H1 (cell line): ENCODE measurements around the gene SMARCAL1. TPM values are rescaled to one million over a fixed set of nuclear protein-coding genes. Genes with fewer than 3 reads are reported as not detected.

Experiments
- CTCF ChIA-PET: fragments of 300-600 bp; sonication (Branson Sonifier 250); formaldehyde crosslinking; loops from one replicate; lab custom pipeline; 2021; ENCODE audit not compliant: partially characterized antibody; lab: Charles Lee
- POLR2A ChIA-PET: fragments of 300-600 bp; sonication (Branson Sonifier 250); formaldehyde crosslinking; loops from one replicate; lab custom pipeline; 2021; ENCODE audit warnings: inconsistent platforms; ENCODE audit not compliant: partially characterized antibody; lab: Charles Lee
- DNase-seq, 2 experiments: peaks; one replicate each; pipeline versions ENCODE4 v3.0.0 to v3.0.0-alpha.2; 2010 to 2022; ENCODE audit warnings: low spot score in 2 of 2, low read depth in 1 of 2, mixed read lengths in 1 of 2
- FAIRE-seq: peaks from 2 replicates; lab custom pipeline; 2011; peaks lifted over from hg19 to GRCh38; lab: Jason Lieb, UNC
- H2AFZ ChIP-seq: 2 replicates; pipeline ENCODE4 v1.8.1; 2012; ENCODE audit warnings: low read length, inconsistent platforms
- H2AK5ac ChIP-seq: 2 replicates; pipeline ENCODE4 v1.6.1; 2013; ENCODE audit warnings: low read depth, low read length
- H2BK120ac ChIP-seq: replicated peaks from 2 replicates; pipeline ENCODE3; 2013; ENCODE audit warnings: low read depth, low read length, inconsistent platforms
- H2BK12ac ChIP-seq: 2 replicates; pipeline ENCODE4 v1.6.1; 2013; ENCODE audit warnings: low read depth, low read length
- H2BK15ac ChIP-seq: 2 replicates; pipeline ENCODE4 v1.6.1; 2013; ENCODE audit warnings: low read length
- H2BK20ac ChIP-seq: 2 replicates; pipeline ENCODE4 v1.6.1; 2013; ENCODE audit warnings: low read length
- H2BK5ac ChIP-seq: 2 replicates; pipeline ENCODE4 v1.6.1; 2013; ENCODE audit warnings: low read depth, low read length
- H3K14ac ChIP-seq: 2 replicates; pipeline ENCODE4 v1.6.1; 2013; ENCODE audit warnings: inconsistent platforms; ENCODE audit not compliant: insufficient read length
- H3K18ac ChIP-seq: 2 replicates; pipeline ENCODE4 v1.6.1; 2013; ENCODE audit warnings: low read length; ENCODE audit errors: extremely low read depth
- H3K23ac ChIP-seq: 2 replicates; pipeline ENCODE4 v1.6.1; 2013; ENCODE audit warnings: inconsistent platforms; ENCODE audit not compliant: insufficient read length
- H3K23me2 ChIP-seq: 2 replicates; pipeline ENCODE4 v1.6.1; 2013; ENCODE audit warnings: low read depth, low read length
- H3K27ac ChIP-seq: 2 replicates; pipeline ENCODE4 v1.6.1; 2011; ENCODE audit warnings: low read depth, low read length, inconsistent platforms
- H3K27me3 ChIP-seq, 4 experiments: replicated peaks in 1 of 4; 1 replicate in 1 of 4; 2 replicates in 3 of 4; pipeline versions ENCODE4 v1.6.1 to v1.8.1; 2011 to 2013; ENCODE audit warnings: low read length in 3 of 4, mild to moderate bottlenecking in 3 of 4, inconsistent platforms in 2 of 4, mixed read lengths in 2 of 4, moderate library complexity in 1 of 4; ENCODE audit not compliant: control insufficient read depth in 3 of 4, insufficient read depth in 3 of 4; ENCODE audit errors: extremely low read depth in 1 of 4
- H3K36me3 ChIP-seq, 4 experiments: 2 replicates each; pipeline versions ENCODE4 v1.6.1 to v1.8.1; 2011 to 2013; ENCODE audit warnings: mild to moderate bottlenecking in 4 of 4, low read length in 3 of 4, moderate library complexity in 2 of 4, control low read depth in 1 of 4, inconsistent platforms in 1 of 4; ENCODE audit not compliant: insufficient read depth in 4 of 4, control insufficient read depth in 2 of 4
- H3K4ac ChIP-seq: replicated peaks from 2 replicates; pipeline ENCODE3; 2013; ENCODE audit warnings: low read length, low read depth, mixed read lengths, inconsistent platforms; ENCODE audit not compliant: insufficient read length
- H3K4me1 ChIP-seq, 4 experiments: replicated peaks in 1 of 4; 1 replicate in 1 of 4; 2 replicates in 3 of 4; pipeline versions ENCODE4 v1.6.1 to v1.8.1; 2011 to 2013; ENCODE audit warnings: low read length in 3 of 4, inconsistent platforms in 2 of 4, mixed read lengths in 1 of 4; ENCODE audit not compliant: insufficient read depth in 4 of 4, control insufficient read depth in 3 of 4
- H3K4me2 ChIP-seq, 2 experiments: 2 replicates each; pipeline versions ENCODE4 v1.6.1 to v1.8.1; 2011 to 2013; ENCODE audit warnings: low read depth in 2 of 2, low read length in 2 of 2, control low read depth in 1 of 2, inconsistent platforms in 1 of 2, mild to moderate bottlenecking in 1 of 2; ENCODE audit not compliant: insufficient read depth in 1 of 2
- H3K4me3 ChIP-seq, 4 experiments: fragments of 200-600, 300-600 bp in 1 of 4; sonication (generic), shearing (Covaris generic), sonication (Bioruptor Twin) in 1 of 4; 2 replicates each; pipeline versions ENCODE4 v1.5.1 to v1.8.1; 2011 to 2016; ENCODE audit warnings: low read length in 4 of 4, low read depth in 3 of 4, control low read depth in 2 of 4, inconsistent platforms in 2 of 4, mild to moderate bottlenecking in 2 of 4, mixed read lengths in 1 of 4, moderate library complexity in 1 of 4; ENCODE audit not compliant: insufficient read depth in 2 of 4; ENCODE audit errors: extremely low read depth in 1 of 4
- H3K56ac ChIP-seq: replicated peaks from 2 replicates; pipeline ENCODE3; 2013; ENCODE audit warnings: low read depth, mild to moderate bottlenecking, mixed read lengths, low read length, inconsistent platforms; ENCODE audit not compliant: insufficient read length
- H3K79me1 ChIP-seq: 2 replicates; pipeline ENCODE4 v1.6.1; 2013; ENCODE audit warnings: low read depth, low read length, control low read depth
- H3K79me2 ChIP-seq, 2 experiments: 2 replicates each; pipeline versions ENCODE4 v1.6.1 to v1.8.1; 2012 to 2013; ENCODE audit warnings: low read length in 2 of 2, mild to moderate bottlenecking in 2 of 2, inconsistent platforms in 1 of 2; ENCODE audit not compliant: insufficient read depth in 2 of 2, control insufficient read depth in 1 of 2
- H3K9ac ChIP-seq, 4 experiments: replicated peaks in 1 of 4; 1 replicate in 1 of 4; 2 replicates in 3 of 4; pipeline versions ENCODE4 v1.6.1 to v1.8.1; 2011 to 2013; ENCODE audit warnings: low read depth in 3 of 4, low read length in 3 of 4, control low read depth in 2 of 4, mild to moderate bottlenecking in 2 of 4, moderate library complexity in 2 of 4, inconsistent platforms in 1 of 4; ENCODE audit errors: extremely low read depth in 1 of 4
- H3K9me3 ChIP-seq, 2 experiments: 2 replicates each; pipeline versions ENCODE4 v1.6.1 to v1.8.1; 2012 to 2013; ENCODE audit warnings: mild to moderate bottlenecking in 2 of 2, moderate library complexity in 2 of 2, control low read depth in 1 of 2, inconsistent platforms in 1 of 2, low read depth in 1 of 2, low read length in 1 of 2, mixed read lengths in 1 of 2; ENCODE audit not compliant: insufficient read depth in 2 of 2
- H4K20me1 ChIP-seq, 2 experiments: replicated peaks in 1 of 2; 2 replicates each; pipeline versions ENCODE3 to v1.8.1; 2011 to 2013; ENCODE audit warnings: inconsistent platforms in 2 of 2, low read length in 2 of 2, mild to moderate bottlenecking in 1 of 2; ENCODE audit not compliant: insufficient read depth in 2 of 2, control insufficient read depth in 1 of 2
- H4K5ac ChIP-seq: 2 replicates; pipeline ENCODE4 v1.6.1; 2013; ENCODE audit warnings: low read length, low read depth, mixed read lengths, inconsistent platforms; ENCODE audit not compliant: insufficient read length
- H4K8ac ChIP-seq: 2 replicates; pipeline ENCODE4 v1.8.0; 2013; ENCODE audit warnings: mild to moderate bottlenecking, moderate library complexity, low read length, inconsistent platforms; ENCODE audit not compliant: insufficient read depth; ENCODE audit errors: extremely low read depth
- H4K91ac ChIP-seq: replicated peaks from 2 replicates; pipeline ENCODE3; 2013; ENCODE audit warnings: low read length, mixed read lengths, inconsistent platforms; ENCODE audit not compliant: insufficient read length
- EGR1 ChIP-seq: IDR thresholded peaks from 2 replicates; pipeline ENCODE4 v1.6.1; 2011; ENCODE audit warnings: low read depth, low read length, borderline replicate concordance
- GABPA ChIP-seq: IDR thresholded peaks from 2 replicates; pipeline ENCODE4 v1.6.1; 2011; ENCODE audit warnings: mild to moderate bottlenecking, low read length, moderate library complexity, borderline replicate concordance; ENCODE audit not compliant: insufficient read depth
- NANOG ChIP-seq: IDR thresholded peaks from 2 replicates; pipeline ENCODE4 v1.6.1; 2011; ENCODE audit warnings: low read length, low read depth, mild to moderate bottlenecking, inconsistent platforms; ENCODE audit not compliant: insufficient read depth, poor library complexity, severe bottlenecking
- POLR2A ChIP-seq, 2 experiments: IDR thresholded peaks; 1 replicate in 1 of 2; 2 replicates in 1 of 2; pipeline ENCODE4 v1.6.1; 2011; ENCODE audit warnings: low read depth in 2 of 2, low read length in 2 of 2, mild to moderate bottlenecking in 2 of 2; ENCODE audit errors: control extremely low read depth in 1 of 2
- POLR2AphosphoS5 ChIP-seq: IDR thresholded peaks from 2 replicates; pipeline ENCODE4 v1.6.1; 2011; ENCODE audit warnings: low read depth, low read length
- SAP30 ChIP-seq: fragments of 300-600 bp; sonication (generic); IDR thresholded peaks from 2 replicates; pipeline ENCODE4 v1.7.1; 2012; ENCODE audit warnings: low read length, moderate library complexity, mild to moderate bottlenecking, inconsistent platforms; ENCODE audit not compliant: insufficient read depth, insufficient replicate concordance
- SIX5 ChIP-seq: IDR thresholded peaks from 2 replicates; pipeline ENCODE4 v1.6.1; 2011; ENCODE audit warnings: mild to moderate bottlenecking, low read depth, low read length
- SP1 ChIP-seq: IDR thresholded peaks from 2 replicates; pipeline ENCODE4 v1.6.1; 2011; ENCODE audit warnings: low read depth, low read length
- TAF7 ChIP-seq: optimal IDR thresholded peaks from 2 replicates; pipeline ENCODE3; 2011; ENCODE audit warnings: low read depth, mild to moderate bottlenecking, inconsistent platforms, low read length, moderate library complexity, borderline replicate concordance
- whole genome bisulfite sequencing, 2 experiments: shearing (Covaris generic) in 1 of 2; methylation state at CpG; one replicate each; pipeline versions ENCODE4 v1.1.6 to v1.1.7; 2013 to 2015; ENCODE audit warnings: low lambda C conversion rate in 2 of 2, mixed read lengths in 2 of 2, inconsistent platforms in 1 of 2, low coverage in 1 of 2, missing lambda C conversion rate in 1 of 2; ENCODE audit not compliant: insufficient replicate concordance in 2 of 2, insufficient coverage in 1 of 2, insufficient read length in 1 of 2; ENCODE audit errors: extremely low coverage in 1 of 2, missing lambda C conversion rate in 1 of 2; 5-methylcytosine and 5-hydroxymethylcytosine counted together
- polyA plus RNA-seq, 7 experiments: library from polyadenylated mRNA; depleted of rRNA in 3 of 7; stranded (reverse) in 5 of 7; unstranded in 2 of 7; fragments of >200 nt in 5 of 7; fragments of 200-250 nt in 2 of 7; gene quantifications; 1 replicate in 5 of 7; 2 replicates in 1 of 7; 4 replicates in 1 of 7; pipeline versions ENCODE4 v1.2.1 to v1.2.3, GENCODE V29; 2011 to 2013; ENCODE audit warnings: missing spikeins in 2 of 7, mixed read lengths in 2 of 7
- total RNA-seq: library from RNA; stranded (reverse); fragmentation: NEBNext Ultra II Directional; extraction: Animal tissue kit (Norgen Biotek cat#: 25700); gene quantifications from 2 replicates; pipeline ENCODE4 v1.2.1, GENCODE V29; 2021
- TF ChIP-seq, protein P1 (sequence below): IDR thresholded peaks from 2 replicates; pipeline ENCODE4 v1.6.1; 2012; ENCODE audit warnings: inconsistent platforms

SMARCAL1 gene
- total and polyA plus RNA-seq, 2 of the 8 experiments (the other 6 are each of a cell fraction or from before 2014, with no cell fraction given): 17.6 to 17.9 TPM

DNA sequence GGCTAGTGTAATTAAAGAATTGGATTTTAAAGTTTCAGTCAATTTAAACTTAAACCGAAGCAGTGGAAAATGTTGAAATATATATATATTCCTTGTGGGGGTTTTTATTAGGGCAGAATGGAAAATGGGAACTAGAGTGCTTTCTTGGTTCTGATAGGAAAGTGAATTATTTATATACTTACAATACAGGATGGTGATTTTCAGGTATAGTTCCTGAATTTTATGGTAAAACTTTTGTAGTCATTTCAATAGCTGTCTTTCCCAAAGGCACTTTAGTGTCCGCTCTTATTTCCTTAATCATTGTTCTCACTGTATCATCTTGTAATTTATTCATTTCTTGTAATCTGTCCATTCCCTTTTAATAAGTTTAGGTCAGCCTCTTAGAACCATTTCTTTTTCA is 88.3 kb downstream of the SMARCAL1 start:
- no peak for TF ChIP-seq SAP30
- TF ChIP-seq POLR2AphosphoS5: no peak
- TF ChIP-seq, protein P1, sequence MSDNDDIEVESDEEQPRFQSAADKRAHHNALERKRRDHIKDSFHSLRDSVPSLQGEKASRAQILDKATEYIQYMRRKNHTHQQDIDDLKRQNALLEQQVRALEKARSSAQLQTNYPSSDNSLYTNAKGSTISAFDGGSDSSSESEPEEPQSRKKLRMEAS: no peak
- no peak for TF ChIP-seq SIX5
- TF ChIP-seq NANOG: no peak
- no peak for TF ChIP-seq POLR2A (IDR thresholded peaks at IDR 0.05; ENCODE audit: control extremely low read depth in 1 of 2, low read depth in 2 of 2, low read length in 2 of 2)
- no peak for TF ChIP-seq EGR1
- no peak for TF ChIP-seq SP1
- TF ChIP-seq GABPA: no peak
- TF ChIP-seq TAF7: no peak
- peak overlapping the region; percentile 75 to 100 for H3K4me2 ChIP-seq
- DNase-seq (no peak), FAIRE-seq (no peak)
- no peak overlapping the region for H4K5ac ChIP-seq
- no peak overlapping the region for H2BK12ac ChIP-seq
- WGBS, 2 experiments: 96% methylated on average over 2 of the region's 2 CpGs; no CpG with 5 or more reads in 1 of the 2 experiments
- no peak overlapping the region for H2BK120ac ChIP-seq
- 0 out of 2 replicates have a peak, but pooled peaks cover 5% of the 10 kb centered on the region for H3K79me1 ChIP-seq
- H2BK15ac ChIP-seq: no peak overlapping the region
- peaks cover 32 to 64% (median 54%) of the 10 kb centered on the region in 4 experiments for H3K36me3 ChIP-seq
- H3K56ac ChIP-seq: no peak overlapping the region
- no peak overlapping the region for H3K27ac ChIP-seq
- no peaks in the 10 kb centered on the region for H3K27me3 ChIP-seq
- peaks cover 5 to 18% of the 10 kb centered on the region in 2 experiments for H4K20me1 ChIP-seq
- POLR2A ChIA-PET: interaction anchor here (1.0 to 7.2 kb wide), 10 partner anchors 9 to 417 kb away, joined by 3 to 65 read pairs (median 4); partner anchors contain the start of gene MARCHF4
- H3K9ac ChIP-seq: peak overlapping the region in 2 of 4 experiments; percentile 54 to 99; a peak in 2 of 7 replicates
- peak overlapping the region; percentile 86 to 97 (median 92); a peak in 6 of 8 replicates for H3K4me3 ChIP-seq
- CTCF ChIA-PET: interaction anchor here (0.7 kb wide), 1 partner anchor 16 kb away, joined by 3 read pairs; no protein-coding TSS in a partner anchor
- H2AK5ac ChIP-seq: no peak overlapping the region
- no peak overlapping the region for H3K18ac ChIP-seq
- no peak overlapping the region for H4K91ac ChIP-seq
- H3K4ac ChIP-seq: no peak overlapping the region
- H3K14ac ChIP-seq: no peak overlapping the region
- H2AFZ ChIP-seq: no peak overlapping the region
- H3K4me1 ChIP-seq: peaks cover 2 to 12% (median 4%) of the 10 kb centered on the region in 4 experiments; a peak in 6 of 7 replicates
- no peak overlapping the region for H2BK5ac ChIP-seq
- no peak overlapping the region for H3K23ac ChIP-seq
- peaks cover 10% of the 10 kb centered on the region for H3K23me2 ChIP-seq
- H4K8ac ChIP-seq: no peak overlapping the region
- H2BK20ac ChIP-seq: no peak overlapping the region
- H3K9me3 ChIP-seq: no peaks in the 10 kb centered on the region
- peaks cover 16 to 47% of the 10 kb centered on the region in 2 experiments for H3K79me2 ChIP-seq
